ENCODE data around the gene POLR1G.

DNA sequence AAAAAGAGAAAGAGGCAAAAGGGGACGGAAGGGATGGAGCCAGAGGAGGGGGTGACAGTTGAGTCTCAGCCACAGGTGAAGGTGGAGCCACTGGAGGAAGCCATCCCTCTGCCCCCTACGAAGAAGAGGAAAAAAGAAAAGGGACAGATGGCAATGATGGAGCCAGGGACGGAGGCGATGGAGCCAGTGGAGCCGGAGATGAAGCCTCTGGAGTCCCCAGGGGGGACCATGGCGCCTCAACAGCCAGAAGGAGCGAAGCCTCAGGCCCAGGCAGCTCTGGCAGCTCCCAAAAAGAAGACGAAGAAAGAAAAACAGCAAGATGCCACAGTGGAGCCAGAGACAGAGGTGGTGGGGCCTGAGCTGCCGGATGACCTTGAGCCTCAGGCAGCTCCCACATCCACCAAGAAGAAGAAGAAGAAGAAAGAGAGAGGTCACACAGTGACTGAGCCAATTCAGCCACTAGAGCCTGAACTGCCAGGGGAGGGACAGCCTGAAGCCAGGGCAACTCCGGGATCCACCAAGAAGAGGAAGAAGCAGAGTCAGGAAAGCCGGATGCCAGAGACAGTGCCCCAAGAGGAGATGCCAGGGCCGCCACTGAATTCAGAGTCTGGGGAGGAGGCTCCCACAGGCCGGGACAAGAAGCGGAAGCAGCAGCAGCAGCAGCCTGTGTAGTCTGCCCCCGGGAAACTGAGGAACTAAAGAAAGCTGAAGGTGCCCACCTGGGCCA is 2.5 kb downstream of the POLR1G start:
- TF ChIP-seq POLR2AphosphoS5 (IDR thresholded peaks at IDR 0.05): no peak
- TF ChIP-seq, protein P1, sequence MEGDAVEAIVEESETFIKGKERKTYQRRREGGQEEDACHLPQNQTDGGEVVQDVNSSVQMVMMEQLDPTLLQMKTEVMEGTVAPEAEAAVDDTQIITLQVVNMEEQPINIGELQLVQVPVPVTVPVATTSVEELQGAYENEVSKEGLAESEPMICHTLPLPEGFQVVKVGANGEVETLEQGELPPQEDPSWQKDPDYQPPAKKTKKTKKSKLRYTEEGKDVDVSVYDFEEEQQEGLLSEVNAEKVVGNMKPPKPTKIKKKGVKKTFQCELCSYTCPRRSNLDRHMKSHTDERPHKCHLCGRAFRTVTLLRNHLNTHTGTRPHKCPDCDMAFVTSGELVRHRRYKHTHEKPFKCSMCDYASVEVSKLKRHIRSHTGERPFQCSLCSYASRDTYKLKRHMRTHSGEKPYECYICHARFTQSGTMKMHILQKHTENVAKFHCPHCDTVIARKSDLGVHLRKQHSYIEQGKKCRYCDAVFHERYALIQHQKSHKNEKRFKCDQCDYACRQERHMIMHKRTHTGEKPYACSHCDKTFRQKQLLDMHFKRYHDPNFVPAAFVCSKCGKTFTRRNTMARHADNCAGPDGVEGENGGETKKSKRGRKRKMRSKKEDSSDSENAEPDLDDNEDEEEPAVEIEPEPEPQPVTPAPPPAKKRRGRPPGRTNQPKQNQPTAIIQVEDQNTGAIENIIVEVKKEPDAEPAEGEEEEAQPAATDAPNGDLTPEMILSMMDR (IDR thresholded peaks at IDR 0.05): no peak
- no peak for TF ChIP-seq POLR2A (IDR thresholded peaks at IDR 0.05)

Data from suprapubic skin (tissue), 4 donors.